Right atrium auricular region (tissue), 2 donors: ENCODE data around the gene ZNF511. TPM values are rescaled to one million over a fixed set of nuclear protein-coding genes. Genes with fewer than 3 reads are reported as not detected.

ENCODE experiments used
- DNase-seq: peaks from one replicate; pipeline ENCODE4 v3.0.0-alpha.2; 2019; ENCODE audit warnings: low spot score
- H3K27ac ChIP-seq, 2 donors: fragments of 200-600 bp; sonication (generic); 1 replicate in 1 of 2; 2 replicates in 1 of 2; pipeline ENCODE4 v1.5.1; 2016 to 2019
- H3K27me3 ChIP-seq, 2 donors: fragments of 200-600 bp; sonication (generic); one replicate each; pipeline versions ENCODE4 v1.5.1 to v1.6.0; 2017 to 2019
- H3K36me3 ChIP-seq: fragments of 200-600 bp; sonication (generic); one replicate; pipeline ENCODE4 v1.5.1; 2016
- H3K4me1 ChIP-seq, 2 donors: fragments of 200-600 bp; sonication (generic); one replicate each; pipeline versions ENCODE4 v1.5.1 to v1.6.0; 2017 to 2019
- H3K4me3 ChIP-seq, 2 donors: fragments of 200-600 bp; sonication (generic); 1 replicate in 1 of 2; 2 replicates in 1 of 2; pipeline ENCODE4 v1.5.1; 2017 to 2019; ENCODE audit warnings: mild to moderate bottlenecking in 1 of 2, moderate library complexity in 1 of 2
- H3K9me3 ChIP-seq, 2 donors: fragments of 200-600 bp; sonication (generic); one replicate each; pipeline ENCODE4 v1.5.1; 2019
- total RNA-seq, 2 donors: library from RNA; depleted of rRNA; stranded (reverse); fragments of >200 nt; gene quantifications; one replicate each; pipeline ENCODE4 v1.1.0, GENCODE V29; 2016
- TF ChIP-seq, protein P1 (sequence below), 2 donors: fragments of 200-600 bp; sonication (generic); IDR thresholded peaks; one replicate each; pipeline ENCODE4 v1.5.1; 2019; ENCODE audit warnings: antibody characterized with exemption in 2 of 2

ZNF511 gene
- total RNA-seq, 2 donors from 2014 or later = 28.1 to 31.9 TPM

DNA sequence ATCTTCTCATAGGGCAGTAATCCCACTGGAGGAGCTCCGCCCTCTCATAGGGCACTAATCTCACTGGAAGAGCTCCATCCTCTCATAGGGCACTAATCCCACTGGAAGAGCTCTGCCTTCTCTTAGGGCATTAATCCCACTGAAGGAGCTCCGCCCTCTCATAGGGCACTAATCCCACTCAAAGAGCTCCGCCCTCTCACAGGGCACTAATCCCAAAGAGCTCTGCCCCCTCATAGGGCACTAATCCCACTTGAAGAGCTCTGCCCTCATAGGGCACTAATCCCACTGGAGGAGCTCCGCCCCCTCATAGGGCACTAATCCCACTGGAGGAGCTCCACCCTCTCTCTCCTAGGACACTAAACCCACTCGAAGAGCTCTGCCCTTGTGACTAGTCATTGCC is 52.5 kb downstream of the ZNF511 start:
- Histone ChIP-seq H3K9me3 (no peaks in the 10 kb centered on the region), H3K27me3 (no peaks in the 10 kb centered on the region), H3K4me1 (peaks cover 0 to 16% of the 10 kb centered on the region in 2 donors), H3K4me3 (no peak overlapping the region), H3K36me3 (peaks cover 33% of the 10 kb centered on the region), H3K27ac (no peak overlapping the region)
- DNase-seq = no peak
- TF ChIP-seq, protein P1, sequence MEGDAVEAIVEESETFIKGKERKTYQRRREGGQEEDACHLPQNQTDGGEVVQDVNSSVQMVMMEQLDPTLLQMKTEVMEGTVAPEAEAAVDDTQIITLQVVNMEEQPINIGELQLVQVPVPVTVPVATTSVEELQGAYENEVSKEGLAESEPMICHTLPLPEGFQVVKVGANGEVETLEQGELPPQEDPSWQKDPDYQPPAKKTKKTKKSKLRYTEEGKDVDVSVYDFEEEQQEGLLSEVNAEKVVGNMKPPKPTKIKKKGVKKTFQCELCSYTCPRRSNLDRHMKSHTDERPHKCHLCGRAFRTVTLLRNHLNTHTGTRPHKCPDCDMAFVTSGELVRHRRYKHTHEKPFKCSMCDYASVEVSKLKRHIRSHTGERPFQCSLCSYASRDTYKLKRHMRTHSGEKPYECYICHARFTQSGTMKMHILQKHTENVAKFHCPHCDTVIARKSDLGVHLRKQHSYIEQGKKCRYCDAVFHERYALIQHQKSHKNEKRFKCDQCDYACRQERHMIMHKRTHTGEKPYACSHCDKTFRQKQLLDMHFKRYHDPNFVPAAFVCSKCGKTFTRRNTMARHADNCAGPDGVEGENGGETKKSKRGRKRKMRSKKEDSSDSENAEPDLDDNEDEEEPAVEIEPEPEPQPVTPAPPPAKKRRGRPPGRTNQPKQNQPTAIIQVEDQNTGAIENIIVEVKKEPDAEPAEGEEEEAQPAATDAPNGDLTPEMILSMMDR (IDR thresholded peaks at IDR 0.05) = no peak

DNA sequence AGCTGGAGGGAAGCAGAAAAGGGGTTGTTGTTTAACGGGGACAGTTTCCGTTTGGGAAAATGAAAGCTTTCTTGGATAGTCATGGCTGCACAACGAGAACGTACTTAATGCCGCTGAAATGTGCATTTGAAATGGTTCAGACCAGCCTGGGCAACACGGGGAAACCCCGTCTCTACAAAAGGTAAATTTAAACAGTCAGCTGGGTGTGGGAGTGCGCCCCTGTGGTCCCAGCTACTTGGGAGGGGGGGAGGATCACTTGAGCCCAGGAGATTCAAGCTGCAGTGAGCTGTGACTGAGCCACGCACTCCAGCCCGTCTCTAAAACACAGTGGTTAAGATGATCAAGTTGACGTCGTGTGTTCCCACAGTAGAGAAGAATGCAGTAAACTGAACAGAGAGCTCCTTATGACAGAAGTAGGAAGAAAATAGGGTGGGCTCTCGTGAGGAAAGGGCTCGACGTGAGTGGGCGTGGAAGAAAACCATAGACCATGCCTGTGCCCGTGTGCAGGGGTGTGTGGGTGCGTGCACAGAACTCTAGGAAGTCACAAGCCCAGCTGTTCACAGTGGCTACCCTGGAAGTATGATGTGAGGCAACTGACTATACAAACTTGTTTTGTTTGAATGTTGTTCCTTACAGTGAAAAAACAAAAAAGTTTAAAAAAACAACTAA is 53.2 kb downstream of the ZNF511 start:
- Histone ChIP-seq H3K36me3 (peaks cover 40% of the 10 kb centered on the region), H3K27me3 (no peaks in the 10 kb centered on the region), H3K27ac (no peak overlapping the region), H3K9me3 (no peaks in the 10 kb centered on the region), H3K4me1 (peaks cover 0 to 9% of the 10 kb centered on the region in 2 donors), H3K4me3 (no peak overlapping the region)
- TF ChIP-seq, protein P1 (IDR thresholded peaks at IDR 0.05) = no peak
- DNase-seq = no peak

Other genes starting within 250 kb of the ZNF511 start
- under 1 TPM; 0.11 to 0.51 TPM for gene ADGRA1, start 221.0 kb upstream of the ZNF511 start, total RNA-seq
- gene KNDC1, start 148.7 kb upstream of the ZNF511 start, total RNA-seq = 1 to 10 TPM in 1 of 2 donors, under 1 TPM in 1; 0.59 to 1.8 TPM
- gene UTF1, start 78.7 kb upstream of the ZNF511 start, total RNA-seq = not detected
- gene VENTX, start 71.1 kb upstream of the ZNF511 start, total RNA-seq = under 1 TPM; 0.44 to 0.63 TPM
- gene ADAM8, start 32.0 kb upstream of the ZNF511 start, total RNA-seq = 1 to 10 TPM in 1 of 2 donors, under 1 TPM in 1; 0.82 to 1.5 TPM
- 10 to 100 TPM; 22.1 to 30.4 TPM for gene TUBGCP2, start within 50 bp of the ZNF511 start, total RNA-seq
- under 1 TPM in 1 of 2 donors, not detected in 1; 0.98 TPM for gene CALY, start 28.0 kb downstream of the ZNF511 start, total RNA-seq
- gene PRAP1, start 38.5 kb downstream of the ZNF511 start, total RNA-seq = not detected
- gene FUOM, start 49.1 kb downstream of the ZNF511 start, total RNA-seq = 10 to 100 TPM in 1 of 2 donors, 1 to 10 TPM in 1; 9.8 to 32.6 TPM
- gene ECHS1, start 64.4 kb downstream of the ZNF511 start, total RNA-seq = 100 to 1,000 TPM in 1 of 2 donors, 10 to 100 TPM in 1; 89.8 to 146 TPM
- gene PAOX, start 70.3 kb downstream of the ZNF511 start, total RNA-seq = 1 to 10 TPM; 2.4 to 3.5 TPM
- 10 to 100 TPM in 1 of 2 donors, 1 to 10 TPM in 1; 9.9 to 15.1 TPM for gene MTG1, start 85.2 kb downstream of the ZNF511 start, total RNA-seq
- gene SPRN, start 115.7 kb downstream of the ZNF511 start, total RNA-seq = not detected
- gene SCART1, start 145.0 kb downstream of the ZNF511 start, total RNA-seq = under 1 TPM; 0.22 to 0.24 TPM
- gene CYP2E1, start 218.4 kb downstream of the ZNF511 start, total RNA-seq = 1 to 10 TPM in 1 of 2 donors, under 1 TPM in 1; 0.79 to 2.9 TPM